Lower lobe of right lung (tissue), 2 donors: ENCODE results near the gene LAMA3. TPM values are rescaled to one million over a fixed set of nuclear protein-coding genes. Genes with fewer than 3 reads are reported as not detected.

ENCODE experiments used
- ATAC-seq, 2 donors: fragments of 200-7000 bp; cut with Tn5 transposase; one replicate each; pipeline ENCODE4 v1.9.1; 2020 to 2022; ENCODE audit warnings: mild to moderate bottlenecking in 2 of 2, moderate library complexity in 2 of 2
- DNase-seq: peaks from one replicate; pipeline ENCODE4 v3.0.0-alpha.2; 2020
- H3K27ac ChIP-seq: fragments of 200-600 bp; one replicate; pipeline ENCODE4 v1.8.0; 2022
- H3K27me3 ChIP-seq: fragments of 200-600 bp; one replicate; pipeline ENCODE4 v1.8.0; 2022; ENCODE audit warnings: low read depth
- H3K36me3 ChIP-seq: fragments of 200-600 bp; one replicate; pipeline ENCODE4 v1.8.0; 2022; ENCODE audit warnings: mild to moderate bottlenecking
- H3K4me1 ChIP-seq: fragments of 200-600 bp; one replicate; pipeline ENCODE4 v1.8.0; 2022
- H3K4me3 ChIP-seq: fragments of 200-600 bp; one replicate; pipeline ENCODE4 v1.8.0; 2022; ENCODE audit warnings: mild to moderate bottlenecking
- H3K9me3 ChIP-seq: fragments of 200-600 bp; one replicate; pipeline ENCODE4 v1.8.0; 2022
- CTCF ChIP-seq: fragments of 200-600 bp; IDR thresholded peaks from one replicate; pipeline ENCODE4 v1.8.0; 2022; ENCODE audit warnings: antibody characterized with exemption, mild to moderate bottlenecking
- intact Hi-C: fragments of 100-400 bp; cut with DNase I; formaldehyde crosslinking; loops from one replicate; pipeline ENCODE4 v1.11.0; 2022
- total RNA-seq: library from RNA; stranded (reverse); fragmentation: NEBNext Ultra II Directional; extraction: Animal tissue kit (Norgen Biotek cat#: 25700); gene quantifications from one replicate; pipeline ENCODE4 v1.2.1, GENCODE V29; 2021
- donor health status: DM: no; HTN: yes; CAD: no; lungs with severe emphysema.

Gene LAMA3
- total RNA-seq, 1 donor from 2014 or later: 89.1 TPM

DNA sequence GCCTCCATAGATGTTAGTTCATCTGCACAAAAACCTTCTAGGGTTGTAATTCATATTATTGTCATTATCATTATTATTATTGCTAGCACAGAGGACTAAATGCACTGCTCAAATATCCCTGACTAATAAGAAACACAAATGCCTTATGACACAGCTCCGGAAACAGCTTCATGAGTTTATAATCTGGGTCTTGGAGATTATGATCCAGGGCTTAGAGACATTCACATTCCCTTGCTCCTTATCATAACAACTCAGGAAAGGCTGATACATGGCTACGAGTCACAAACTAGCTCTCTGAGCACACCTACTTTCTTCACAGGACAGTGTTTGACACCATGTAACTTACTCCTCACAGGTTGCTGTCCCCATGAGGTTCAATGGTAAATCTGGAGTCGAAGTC is 223.1 kb downstream of the LAMA3 start:
- DNase-seq: no peak
- Histone ChIP-seq H3K9me3 (no peaks in the 10 kb centered on the region), H3K27me3 (no peaks in the 10 kb centered on the region), H3K27ac (no peak overlapping the region), H3K4me1 (no peaks in the 10 kb centered on the region), H3K36me3 (peaks cover 41% of the 10 kb centered on the region), H3K4me3 (no peak overlapping the region)
- no peak for ATAC-seq
- no peak for TF ChIP-seq CTCF
- intact Hi-C loops: no loop called here

- no peaks in the 10 kb centered on the region for H3K9me3 ChIP-seq
- no peak overlapping the region for H3K27ac ChIP-seq
- intact Hi-C loops: no loop called here
- TF ChIP-seq CTCF: no peak
- ATAC-seq (no peak), DNase-seq (no peak)
- H3K4me1 ChIP-seq: no peaks in the 10 kb centered on the region
- peaks cover 20% of the 10 kb centered on the region for H3K36me3 ChIP-seq
- no peak overlapping the region for H3K4me3 ChIP-seq
- H3K27me3 ChIP-seq: no peaks in the 10 kb centered on the region
Measured at GRCh38 chr18:23916338-23916737, 227.1 kb downstream of the LAMA3 start.

GRCh38 chr18:23918395-23919032 is 229.3 kb downstream of the LAMA3 start:
- intact Hi-C loops: no loop called here
- Histone ChIP-seq H3K4me1 (no peaks in the 10 kb centered on the region), H3K9me3 (no peaks in the 10 kb centered on the region), H3K27ac (no peak overlapping the region), H3K27me3 (no peaks in the 10 kb centered on the region), H3K4me3 (no peak overlapping the region), H3K36me3 (peaks cover 14% of the 10 kb centered on the region)
- TF ChIP-seq CTCF: peak; percentile 89
- ATAC-seq: peak; percentile 75 to 79
- DNase-seq: peak; percentile 75

DNA sequence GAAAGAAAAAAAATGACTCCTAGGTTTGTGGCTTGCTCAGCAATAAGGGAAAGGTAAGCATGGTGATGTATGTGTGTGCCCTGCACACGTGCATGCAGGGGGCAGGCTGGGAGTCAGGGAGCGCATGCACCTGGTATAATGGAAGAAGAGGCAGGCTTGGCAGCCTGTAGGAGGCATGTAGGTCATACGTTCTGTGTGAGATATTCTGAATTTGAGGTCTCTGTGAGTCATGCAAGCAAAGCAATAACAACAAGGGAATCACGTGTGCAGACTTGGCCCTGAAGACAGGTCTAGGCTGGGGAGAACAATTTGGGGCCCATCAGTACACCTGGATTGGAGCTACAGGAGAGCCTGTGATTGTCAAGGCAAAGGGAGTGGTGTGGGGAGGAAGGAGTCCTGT is 230.8 kb downstream of the LAMA3 start:
- intact Hi-C loops: no loop called here

DNA sequence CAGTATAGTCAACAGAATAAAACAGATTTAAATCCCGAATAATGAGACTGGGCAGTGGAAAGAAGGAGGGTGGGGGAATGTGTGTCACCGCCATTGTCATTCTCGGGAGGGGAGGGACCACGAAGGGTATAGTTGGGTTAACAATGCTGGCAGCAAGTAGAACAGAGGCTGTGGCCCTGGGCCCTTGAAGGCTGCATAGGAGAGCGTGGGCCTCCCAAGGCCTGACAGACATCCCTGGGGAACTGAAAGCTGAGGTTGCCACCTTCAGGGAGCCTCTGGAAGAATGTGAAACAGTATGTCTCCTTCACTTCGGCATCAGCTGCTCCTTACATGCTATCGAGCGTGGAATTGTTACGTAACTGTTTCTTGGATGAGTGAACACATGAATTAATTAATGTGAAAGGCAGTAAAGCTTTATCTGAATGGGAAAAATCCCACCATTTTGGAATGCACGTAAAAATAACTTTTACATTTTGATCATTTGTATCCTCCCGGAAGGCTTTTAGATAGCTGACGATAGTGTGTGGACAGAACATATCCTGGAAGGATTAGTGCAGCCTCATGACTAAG is 232.5 kb downstream of the LAMA3 start:
- Histone ChIP-seq H3K4me1 (no peaks in the 10 kb centered on the region), H3K4me3 (no peak overlapping the region), H3K27me3 (no peaks in the 10 kb centered on the region), H3K9me3 (no peaks in the 10 kb centered on the region), H3K27ac (no peak overlapping the region), H3K36me3 (peaks cover 10% of the 10 kb centered on the region)
- no peak for ATAC-seq
- DNase-seq: no peak
- TF ChIP-seq CTCF: no peak
- intact Hi-C loops: no loop called here

More for the DNA sequence above, 230.8 kb downstream of the LAMA3 start:
- Histone ChIP-seq H3K36me3 (peaks cover 14% of the 10 kb centered on the region), H3K4me3 (no peak overlapping the region), H3K9me3 (no peaks in the 10 kb centered on the region), H3K27me3 (no peaks in the 10 kb centered on the region), H3K27ac (no peak overlapping the region), H3K4me1 (no peaks in the 10 kb centered on the region)
- DNase-seq (no peak), ATAC-seq (no peak)
- no peak for TF ChIP-seq CTCF
